ENCODE data around the gene NDUFA7. TPM values are rescaled to one million over a fixed set of nuclear protein-coding genes. Genes with fewer than 3 reads are reported as not detected.
A peak's percentile ranks its signal among the peaks of the same experiment; 100 is the strongest.
"Not testable (repeated sequence)": the region's sequence is repeated elsewhere in the genome, so short reads cannot be mapped to it uniquely, and the experiment has no call there.

NDUFA7 gene
- polyA plus RNA-seq, 2 of the 4 experiments (the other 2 are of a cell fraction), result 29.7 to 40.2 TPM

DNA sequence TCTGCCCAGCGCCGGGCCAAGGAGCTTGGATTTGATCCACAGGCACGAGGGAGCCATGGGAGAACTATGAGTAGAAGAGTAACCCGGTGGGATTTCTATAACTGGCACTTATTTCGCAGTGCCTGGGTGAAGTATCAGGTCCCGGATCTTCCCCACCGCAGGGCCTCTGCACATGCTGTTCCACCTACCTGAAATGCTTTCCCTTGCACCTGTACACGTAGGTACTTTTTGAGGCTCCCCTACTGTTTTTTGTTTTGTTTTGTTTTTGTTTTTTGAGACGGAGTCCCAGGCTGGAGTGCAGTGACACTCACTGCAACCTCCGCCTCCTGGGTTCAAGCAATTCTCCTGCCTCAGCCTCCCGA is 22.3 kb upstream of the NDUFA7 start:
- WGBS (ENCODE audit: missing lambda C conversion rate), result 51% methylated on average over 11 of the region's 11 CpGs
- TF ChIP-seq MAFK (IDR thresholded peaks at IDR 0.05; ENCODE audit: partially characterized antibody), result no peak
- TF ChIP-seq JUNB (IDR thresholded peaks at IDR 0.05), result no peak
- TF ChIP-seq HES2 (IDR thresholded peaks at IDR 0.05), result no peak
- no peak for TF ChIP-seq ZC3H11A (IDR thresholded peaks at IDR 0.05)
- no peak for TF ChIP-seq EP300 (IDR thresholded peaks at IDR 0.05)
- TF ChIP-seq CHD4 (IDR thresholded peaks at IDR 0.05; ENCODE audit: borderline replicate concordance), result no peak
- Histone ChIP-seq H3K4me2 (peak overlapping the region; percentile 71), H3K4me3 (0 out of 3 replicates have a peak overlapping the region, but pooled peaks have one; percentile 44), H3K9me3 (no peaks in the 10 kb centered on the region), H3K4me1 (peaks cover 9% of the 10 kb centered on the region; the same call in 2 of the 3 replicates), H3K27ac (no peak overlapping the region)
- FAIRE-seq (no peak), ATAC-seq (no peak), DNase-seq (ENCODE audit: low read depth in 1 of 2, low spot score in 1 of 2) (no peak)
- ChIA-PET CTCF (interaction anchor here (2.2 to 6.6 kb wide), 2 partner anchors 9 to 10 kb away, joined by 6 to 43 read pairs; no protein-coding TSS in a partner anchor), POLR2A (no interaction called here)

DNA sequence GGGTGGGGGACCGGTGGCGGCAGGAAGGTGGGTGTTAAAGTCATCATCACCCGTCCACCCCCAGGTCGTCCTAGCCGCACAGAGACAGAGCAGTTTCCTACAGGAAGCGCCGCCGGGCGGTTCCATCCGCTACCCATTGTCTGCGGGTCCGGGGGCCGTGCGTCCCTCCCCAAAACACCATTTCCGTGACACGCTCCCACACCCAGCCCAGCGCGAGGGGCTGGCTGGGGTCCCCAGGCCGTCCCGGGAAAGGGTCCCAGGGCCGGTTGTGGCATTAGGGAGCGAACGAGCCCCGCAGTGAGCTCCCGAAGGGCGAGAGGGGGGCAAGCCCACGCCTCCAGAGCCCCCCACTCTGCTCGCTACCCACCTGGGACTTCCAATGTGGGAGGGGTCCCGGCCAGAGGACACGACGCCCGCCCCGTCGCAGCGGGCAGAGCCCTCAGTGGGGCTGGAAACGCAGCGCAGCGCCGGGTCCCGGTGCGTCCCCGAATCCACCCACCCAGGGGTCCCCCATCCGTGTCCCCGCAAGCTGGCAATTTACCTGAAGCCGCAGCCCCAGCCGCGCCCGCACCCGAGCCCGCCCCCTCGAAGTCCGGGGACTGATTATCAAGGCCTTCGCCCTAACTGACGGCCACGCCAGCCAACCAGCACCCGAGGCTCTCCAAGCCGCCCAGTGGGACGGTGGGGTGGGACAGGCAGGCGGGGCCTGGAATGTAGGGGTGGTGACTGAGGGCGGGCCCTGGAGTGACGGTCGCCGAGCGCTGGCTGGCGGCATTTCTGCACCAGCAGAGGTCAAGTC is 21.7 kb upstream of the NDUFA7 start, which contains the start of gene KANK3:
KANK3 (minus strand) TSS at position 579 of the 799 bp plus-strand sequence. CDS start 5,434 bp downstream, outside the sequence.
- CTCF ChIA-PET, result interaction anchor here (0.6 to 6.6 kb wide), 4 partner anchors 8 to 223 kb away, joined by 3 to 43 read pairs (median 4); no protein-coding TSS in a partner anchor
- POLR2A ChIA-PET, result no interaction called here
- Histone ChIP-seq H3K9me3 (no peaks in the 10 kb centered on the region), H3K27ac (peak within 1 kb of the TSS; percentile 30 to 80; a peak in 4 of 6 replicates), H3K4me3 (peak within 1 kb of the TSS; percentile 44), H3K4me1 (peaks cover 4% of the 10 kb centered on the region; the same call in 2 of the 3 replicates), H3K4me2 (peak within 1 kb of the TSS; percentile 71)
- WGBS (ENCODE audit: missing lambda C conversion rate), result 10% methylated on average over 9 of the region's 65 CpGs
- DNase-seq (ENCODE audit: low read depth in 1 of 2, low spot score in 1 of 2) (peak; percentile 94 to 97), FAIRE-seq (no peak), ATAC-seq (peak; percentile 99)
- TF ChIP-seq USF2 (IDR thresholded peaks at IDR 0.05), result no peak
- TF ChIP-seq, protein P1, sequence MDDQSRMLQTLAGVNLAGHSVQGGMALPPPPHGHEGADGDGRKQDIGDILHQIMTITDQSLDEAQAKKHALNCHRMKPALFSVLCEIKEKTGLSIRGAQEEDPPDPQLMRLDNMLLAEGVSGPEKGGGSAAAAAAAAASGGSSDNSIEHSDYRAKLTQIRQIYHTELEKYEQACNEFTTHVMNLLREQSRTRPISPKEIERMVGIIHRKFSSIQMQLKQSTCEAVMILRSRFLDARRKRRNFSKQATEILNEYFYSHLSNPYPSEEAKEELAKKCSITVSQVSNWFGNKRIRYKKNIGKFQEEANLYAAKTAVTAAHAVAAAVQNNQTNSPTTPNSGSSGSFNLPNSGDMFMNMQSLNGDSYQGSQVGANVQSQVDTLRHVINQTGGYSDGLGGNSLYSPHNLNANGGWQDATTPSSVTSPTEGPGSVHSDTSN (IDR thresholded peaks at IDR 0.05), result peak; percentile 93

- FAIRE-seq (no peak), ATAC-seq (peak; percentile 7 to 14; a peak in 3 of 6 replicates), DNase-seq (ENCODE audit: low read depth in 1 of 2, low spot score in 1 of 2) (no peak)
- Histone ChIP-seq H3K9me3 (no peaks in the 10 kb centered on the region), H3K4me1 (0 out of 3 replicates have a peak, but pooled peaks cover 3% of the 10 kb centered on the region), H3K4me3 (no peak overlapping the region), H3K27ac (no peak overlapping the region), H3K4me2 (no peak overlapping the region)
- TF ChIP-seq POLR2AphosphoS2 (conservative IDR thresholded peaks at IDR 0.05; ENCODE audit: low read length) (no peak), CHD2 (IDR thresholded peaks at IDR 0.05; ENCODE audit: low read length, partially characterized antibody) (no peak), HOXA7 (CRISPR knock-in tag; IDR thresholded peaks at IDR 0.05) (no peak), RFX5 (IDR thresholded peaks at IDR 0.05) (no peak), USF2 (IDR thresholded peaks at IDR 0.05) (no peak), HOXB13 (CRISPR knock-in tag; IDR thresholded peaks at IDR 0.05; ENCODE audit: low read depth) (no peak), ESRRA (IDR thresholded peaks at IDR 0.05; ENCODE audit: borderline replicate concordance, low read length) (no peak), EHF (CRISPR knock-in tag; IDR thresholded peaks at IDR 0.05) (no peak), MAZ (IDR thresholded peaks at IDR 0.05; ENCODE audit: borderline replicate concordance, low read depth, low read length) (no peak), PHF8 (IDR thresholded peaks at IDR 0.05; ENCODE audit: borderline replicate concordance, low read depth) (no peak), HDAC2 (IDR thresholded peaks at IDR 0.05) (no peak)
- CTCF ChIA-PET, result interaction anchor here (0.6 to 6.6 kb wide), 3 partner anchors 7 to 224 kb away, joined by 3 to 43 read pairs (median 6); no protein-coding TSS in a partner anchor
- WGBS (ENCODE audit: missing lambda C conversion rate), result 87% methylated on average over 3 of the region's 14 CpGs
- POLR2A ChIA-PET, result no interaction called here
Measured at GRCh38 chr19:8342316-8342683, 21.1 kb upstream of the NDUFA7 start.

DNA sequence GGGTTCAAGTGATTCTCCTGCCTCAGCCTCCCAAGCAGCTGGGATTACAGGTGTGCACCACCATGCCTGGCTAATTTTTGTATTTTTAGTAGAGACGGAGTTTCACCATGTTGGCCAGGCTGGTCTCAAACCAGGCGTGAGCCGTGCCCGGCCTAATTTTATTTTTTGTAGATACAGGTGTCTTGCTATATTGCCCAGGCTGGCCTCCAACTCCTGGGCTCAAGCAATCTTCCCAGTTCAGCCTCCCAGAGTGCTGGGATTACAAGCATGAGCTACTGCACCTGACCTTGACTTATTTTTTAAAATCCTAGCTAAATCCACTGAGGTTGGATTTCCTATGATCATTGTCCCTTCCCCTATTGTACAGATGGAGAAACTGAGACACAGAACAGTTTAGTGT is 20.3 kb upstream of the NDUFA7 start:
- H3K9me3 ChIP-seq; FAIRE-seq; H3K4me1 ChIP-seq; DNase-seq (ENCODE audit: low read depth in 1 of 2, low spot score in 1 of 2); H3K4me3 ChIP-seq; H3K4me2 ChIP-seq; ATAC-seq; POLR2A ChIA-PET; H3K27ac ChIP-seq: not testable (repeated sequence)
- CTCF ChIA-PET, result interaction anchor here (1.3 to 6.6 kb wide), 3 partner anchors 12 to 164 kb away, joined by 3 to 43 read pairs (median 7); no protein-coding TSS in a partner anchor
- 72% methylated on average over 4 of the region's 4 CpGs for WGBS (ENCODE audit: missing lambda C conversion rate)

Data from A549 (cell line).